ENCODE results near the gene DPEP2.

Gene DPEP2

DNA sequence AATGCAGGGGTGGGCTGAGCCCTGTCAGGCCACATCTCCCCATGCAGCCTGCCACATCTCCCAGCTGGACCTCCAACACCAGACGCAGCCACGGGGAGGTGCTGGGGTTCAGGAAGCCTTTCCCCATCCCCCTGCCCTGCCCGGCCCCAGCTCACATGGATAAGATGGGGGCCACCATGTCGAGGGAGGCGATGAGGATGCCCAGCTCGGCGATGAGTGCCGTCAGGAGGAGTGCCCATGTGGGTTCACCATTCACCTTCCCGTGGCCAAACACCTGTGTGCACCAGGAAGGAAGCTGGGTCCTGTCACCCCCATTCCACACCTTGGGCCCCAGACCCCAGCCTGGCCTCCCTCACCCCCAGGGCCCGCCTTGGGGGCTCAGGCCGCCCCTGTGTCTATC is 49.6 kb downstream of the DPEP2 start:
- no peak overlapping the region for H3K4me3 ChIP-seq (ENCODE audit: low read depth, low read length)
- H3K27ac ChIP-seq: no peak overlapping the region
- in situ Hi-C loops (cut with HindIII; ENCODE audit: low pct_ligation_motif_present, low sequenced_read_pairs): no loop called here
- H3K27me3 ChIP-seq (replicated peaks): no peaks in the 10 kb centered on the region
- peaks cover 94% of the 10 kb centered on the region for H3K36me3 ChIP-seq (replicated peaks)
- no peak for DNase-seq
- TF ChIP-seq, protein P1, sequence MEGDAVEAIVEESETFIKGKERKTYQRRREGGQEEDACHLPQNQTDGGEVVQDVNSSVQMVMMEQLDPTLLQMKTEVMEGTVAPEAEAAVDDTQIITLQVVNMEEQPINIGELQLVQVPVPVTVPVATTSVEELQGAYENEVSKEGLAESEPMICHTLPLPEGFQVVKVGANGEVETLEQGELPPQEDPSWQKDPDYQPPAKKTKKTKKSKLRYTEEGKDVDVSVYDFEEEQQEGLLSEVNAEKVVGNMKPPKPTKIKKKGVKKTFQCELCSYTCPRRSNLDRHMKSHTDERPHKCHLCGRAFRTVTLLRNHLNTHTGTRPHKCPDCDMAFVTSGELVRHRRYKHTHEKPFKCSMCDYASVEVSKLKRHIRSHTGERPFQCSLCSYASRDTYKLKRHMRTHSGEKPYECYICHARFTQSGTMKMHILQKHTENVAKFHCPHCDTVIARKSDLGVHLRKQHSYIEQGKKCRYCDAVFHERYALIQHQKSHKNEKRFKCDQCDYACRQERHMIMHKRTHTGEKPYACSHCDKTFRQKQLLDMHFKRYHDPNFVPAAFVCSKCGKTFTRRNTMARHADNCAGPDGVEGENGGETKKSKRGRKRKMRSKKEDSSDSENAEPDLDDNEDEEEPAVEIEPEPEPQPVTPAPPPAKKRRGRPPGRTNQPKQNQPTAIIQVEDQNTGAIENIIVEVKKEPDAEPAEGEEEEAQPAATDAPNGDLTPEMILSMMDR (IDR thresholded peaks at IDR 0.05; ENCODE audit: low read depth, low read length, missing control alignments): no peak

DNA sequence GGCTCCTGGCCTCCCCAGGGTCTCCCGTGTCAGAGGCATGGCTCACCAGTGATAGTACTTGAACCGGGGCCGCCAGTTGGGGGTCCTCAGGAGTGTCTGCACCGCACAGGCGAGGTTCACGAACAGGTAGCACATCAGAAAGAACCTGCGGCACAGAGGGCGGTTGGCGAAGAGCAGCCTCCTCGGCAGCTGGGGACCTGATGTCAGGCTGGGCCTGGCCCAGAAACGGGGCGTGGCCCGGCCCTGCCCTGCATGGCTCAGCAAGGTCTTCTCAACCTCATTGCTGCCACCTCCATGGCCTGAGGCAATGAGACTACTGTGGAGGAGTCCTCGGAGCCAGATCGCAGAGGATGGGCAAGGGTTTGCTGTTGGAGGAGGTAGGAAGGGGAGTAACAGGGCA is 51.3 kb downstream of the DPEP2 start:
- DNase-seq: no peak
- Histone ChIP-seq H3K4me3 (ENCODE audit: low read depth, low read length) (no peak overlapping the region), H3K27me3 (replicated peaks) (no peaks in the 10 kb centered on the region), H3K36me3 (replicated peaks) (peaks cover 93% of the 10 kb centered on the region), H3K27ac (no peak overlapping the region)
- TF ChIP-seq, protein P1 (IDR thresholded peaks at IDR 0.05; ENCODE audit: low read depth, low read length, missing control alignments): no peak
- in situ Hi-C loops (cut with HindIII; ENCODE audit: low pct_ligation_motif_present, low sequenced_read_pairs): no loop called here

DNA sequence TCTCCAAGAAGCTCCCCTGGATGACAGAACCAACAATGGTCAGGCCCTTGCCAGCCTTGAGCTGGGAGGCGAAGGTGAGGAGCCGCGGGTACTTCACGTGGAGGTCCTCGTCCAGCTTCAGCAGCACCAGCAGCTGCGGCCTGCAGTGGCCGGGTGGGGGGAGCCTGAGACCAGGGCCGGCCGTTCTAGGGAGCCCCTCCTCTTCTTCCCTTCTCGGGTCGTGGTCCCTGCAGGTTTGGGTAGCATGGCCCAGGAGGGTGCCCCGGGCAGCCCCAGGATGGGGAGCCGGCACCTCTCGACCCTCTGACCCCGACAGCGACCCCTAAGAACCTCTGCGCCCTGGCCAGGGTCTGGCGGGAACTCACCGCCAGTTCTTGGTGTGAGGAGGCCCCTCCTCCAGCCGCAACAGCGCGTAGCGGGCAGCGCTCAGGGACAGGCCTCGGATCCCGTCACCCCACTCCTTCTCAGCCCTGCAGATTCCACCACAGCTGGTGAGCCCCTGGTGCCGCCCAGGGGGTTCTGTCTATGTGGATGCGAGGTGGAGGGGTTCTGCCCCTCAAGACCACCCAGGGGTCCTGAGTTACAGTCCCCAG is 52.2 kb downstream of the DPEP2 start:
- TF ChIP-seq, protein P1 (IDR thresholded peaks at IDR 0.05; ENCODE audit: low read depth, low read length, missing control alignments): no peak
- Histone ChIP-seq H3K27me3 (replicated peaks) (no peaks in the 10 kb centered on the region), H3K4me3 (ENCODE audit: low read depth, low read length) (no peak overlapping the region), H3K36me3 (replicated peaks) (peaks cover 93% of the 10 kb centered on the region), H3K27ac (no peak overlapping the region)
- in situ Hi-C loops (cut with HindIII; ENCODE audit: low pct_ligation_motif_present, low sequenced_read_pairs): no loop called here
- DNase-seq: no peak

DNA sequence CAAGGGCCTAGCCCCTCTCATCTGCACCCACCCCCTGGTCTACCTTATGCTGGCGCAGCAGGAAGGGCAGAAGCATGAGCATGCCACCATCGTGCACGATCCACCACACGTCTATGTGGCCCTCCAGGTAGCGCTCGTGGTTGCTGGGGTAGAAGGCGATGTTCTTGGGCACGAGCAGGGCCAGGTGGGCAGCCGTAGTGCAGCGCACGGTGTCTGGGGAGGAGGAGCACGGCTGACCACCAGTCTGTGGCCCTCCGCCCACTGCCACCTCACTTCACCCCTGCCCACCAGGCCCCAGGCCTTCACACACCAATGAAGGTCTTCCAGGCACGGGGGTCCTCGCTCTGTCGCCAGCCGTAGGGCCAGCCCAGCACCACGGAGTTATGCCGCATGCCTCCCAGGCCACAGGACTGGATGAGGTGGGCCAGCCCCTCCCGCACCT is 53.1 kb downstream of the DPEP2 start:
- in situ Hi-C loops (cut with HindIII; ENCODE audit: low pct_ligation_motif_present, low sequenced_read_pairs): no loop called here
- TF ChIP-seq, protein P1 (IDR thresholded peaks at IDR 0.05; ENCODE audit: low read depth, low read length, missing control alignments): no peak
- no peak for DNase-seq
- Histone ChIP-seq H3K4me3 (ENCODE audit: low read depth, low read length) (no peak overlapping the region), H3K27ac (no peak overlapping the region), H3K27me3 (replicated peaks) (no peaks in the 10 kb centered on the region), H3K36me3 (replicated peaks) (peaks cover 93% of the 10 kb centered on the region)

DNA sequence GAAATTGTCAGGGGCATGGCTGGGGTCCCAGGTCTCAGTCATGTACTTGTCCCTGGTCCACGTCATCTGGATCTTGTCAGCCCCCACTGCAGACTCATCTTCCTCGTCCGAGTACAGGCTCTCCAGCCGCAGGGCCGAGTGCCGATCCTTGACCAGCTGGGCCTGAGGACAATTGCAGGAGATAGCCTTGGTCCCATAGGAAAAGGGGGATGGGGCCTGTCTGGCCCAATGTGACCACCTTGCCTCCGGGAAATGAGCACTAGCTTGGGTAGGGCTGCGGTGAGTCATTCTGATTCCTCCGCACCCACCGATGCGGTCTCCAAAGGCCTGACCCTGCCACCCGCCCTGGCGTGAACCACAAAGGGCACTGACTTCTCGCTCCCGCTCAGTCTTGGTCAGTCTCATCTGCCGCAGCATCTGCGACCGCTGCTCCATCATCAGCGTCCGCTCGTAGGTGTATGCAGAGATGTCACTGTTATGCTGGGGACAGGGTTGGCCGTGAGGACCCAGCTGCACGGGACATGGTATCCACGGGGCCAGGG is 53.8 kb downstream of the DPEP2 start:
- peaks cover 91% of the 10 kb centered on the region for H3K36me3 ChIP-seq (replicated peaks)
- H3K4me3 ChIP-seq (ENCODE audit: low read depth, low read length): no peak overlapping the region
- H3K27me3 ChIP-seq (replicated peaks): no peaks in the 10 kb centered on the region
- in situ Hi-C loops (cut with HindIII; ENCODE audit: low pct_ligation_motif_present, low sequenced_read_pairs): no loop called here
- TF ChIP-seq, protein P1 (IDR thresholded peaks at IDR 0.05; ENCODE audit: low read depth, low read length, missing control alignments): no peak
- no peak for DNase-seq
- no peak overlapping the region for H3K27ac ChIP-seq
